ENCODE results near the gene C5orf22.

DNA sequence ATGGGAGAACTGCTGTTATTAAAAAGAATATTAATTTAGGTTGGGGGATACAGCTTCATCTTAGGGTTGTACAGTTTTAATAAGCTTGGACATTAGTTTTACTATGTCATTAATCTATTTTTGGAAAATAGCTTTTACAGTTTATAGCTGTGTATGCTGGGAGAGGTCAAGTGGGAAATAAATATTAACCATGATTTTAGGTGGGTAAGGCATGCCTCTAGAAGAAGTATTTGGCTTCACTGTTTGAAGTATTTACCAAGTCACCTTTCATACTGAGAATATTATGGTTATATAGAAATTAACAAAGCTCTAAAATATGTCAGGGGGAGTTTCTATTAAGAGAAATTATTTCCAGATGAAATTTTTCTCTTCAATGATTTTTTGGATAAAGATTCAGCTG, 5.2 kb downstream of the C5orf22 start:
- no peak for TF ChIP-seq GABPA (IDR thresholded peaks at IDR 0.05 in 1 of 2, conservative IDR thresholded peaks at IDR 0.05 in 1 of 2)
- TF ChIP-seq, protein P1, sequence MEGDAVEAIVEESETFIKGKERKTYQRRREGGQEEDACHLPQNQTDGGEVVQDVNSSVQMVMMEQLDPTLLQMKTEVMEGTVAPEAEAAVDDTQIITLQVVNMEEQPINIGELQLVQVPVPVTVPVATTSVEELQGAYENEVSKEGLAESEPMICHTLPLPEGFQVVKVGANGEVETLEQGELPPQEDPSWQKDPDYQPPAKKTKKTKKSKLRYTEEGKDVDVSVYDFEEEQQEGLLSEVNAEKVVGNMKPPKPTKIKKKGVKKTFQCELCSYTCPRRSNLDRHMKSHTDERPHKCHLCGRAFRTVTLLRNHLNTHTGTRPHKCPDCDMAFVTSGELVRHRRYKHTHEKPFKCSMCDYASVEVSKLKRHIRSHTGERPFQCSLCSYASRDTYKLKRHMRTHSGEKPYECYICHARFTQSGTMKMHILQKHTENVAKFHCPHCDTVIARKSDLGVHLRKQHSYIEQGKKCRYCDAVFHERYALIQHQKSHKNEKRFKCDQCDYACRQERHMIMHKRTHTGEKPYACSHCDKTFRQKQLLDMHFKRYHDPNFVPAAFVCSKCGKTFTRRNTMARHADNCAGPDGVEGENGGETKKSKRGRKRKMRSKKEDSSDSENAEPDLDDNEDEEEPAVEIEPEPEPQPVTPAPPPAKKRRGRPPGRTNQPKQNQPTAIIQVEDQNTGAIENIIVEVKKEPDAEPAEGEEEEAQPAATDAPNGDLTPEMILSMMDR (IDR thresholded peaks at IDR 0.05; ENCODE audit: low read depth, low read length, missing input control), result no peak
- TF ChIP-seq, protein P2, sequence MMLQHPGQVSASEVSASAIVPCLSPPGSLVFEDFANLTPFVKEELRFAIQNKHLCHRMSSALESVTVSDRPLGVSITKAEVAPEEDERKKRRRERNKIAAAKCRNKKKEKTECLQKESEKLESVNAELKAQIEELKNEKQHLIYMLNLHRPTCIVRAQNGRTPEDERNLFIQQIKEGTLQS (IDR thresholded peaks at IDR 0.05), result no peak
- no peak for TF ChIP-seq SP1 (IDR thresholded peaks at IDR 0.05)
- TF ChIP-seq JUND (IDR thresholded peaks at IDR 0.05), result no peak
- TF ChIP-seq FOXA1 (IDR thresholded peaks at IDR 0.05), result no peak

All from liver (tissue), 3 donors.